DND-41 (cell line): Measurements from ENCODE around the gene POLDIP3.
"Not testable (repeated sequence)": the region's sequence is repeated elsewhere in the genome, so short reads cannot be mapped to it uniquely, and the experiment has no call there.

ENCODE experiments used
- ATAC-seq: fragments of 200-7000 bp; cut with Tn5 transposase; 3 replicates; pipeline ENCODE4 v1.9.1; 2021; ENCODE audit warnings: low read depth; ENCODE audit not compliant: insufficient read depth
- DNase-seq: peaks from one replicate; pipeline ENCODE4 v3.0.0-alpha.2; 2020
- H2AFZ ChIP-seq: 2 replicates; pipeline ENCODE4 v1.6.0; 2012; ENCODE audit warnings: low read depth, low read length
- H3K27ac ChIP-seq: 2 replicates; pipeline ENCODE4 v1.5.1; 2012; ENCODE audit warnings: low read length, inconsistent platforms
- H3K27me3 ChIP-seq: fragments of 200-600 bp; sonication (generic); 2 replicates; pipeline ENCODE4 v1.6.0; 2012; ENCODE audit warnings: low read length, mild to moderate bottlenecking, inconsistent platforms; ENCODE audit not compliant: insufficient read depth, poor library complexity
- H3K36me3 ChIP-seq: 2 replicates; pipeline ENCODE4 v1.5.1; 2012; ENCODE audit warnings: low read length, inconsistent platforms; ENCODE audit not compliant: insufficient read depth
- H3K4me1 ChIP-seq: 2 replicates; pipeline ENCODE4 v1.5.1; 2012; ENCODE audit warnings: mild to moderate bottlenecking, low read length; ENCODE audit not compliant: insufficient read depth
- H3K4me2 ChIP-seq: 2 replicates; pipeline ENCODE4 v1.6.0; 2012; ENCODE audit warnings: mild to moderate bottlenecking, moderate library complexity, low read length, inconsistent platforms; ENCODE audit not compliant: insufficient read depth
- H3K4me3 ChIP-seq, 2 experiments: fragments of 200-600 bp in 1 of 2; shearing (Covaris generic) in 1 of 2; 2 replicates each; pipeline ENCODE4 v1.5.1; 2012 to 2016; ENCODE audit warnings: inconsistent platforms in 2 of 2, low read length in 2 of 2, mild to moderate bottlenecking in 2 of 2, low read depth in 1 of 2, moderate library complexity in 1 of 2
- H3K79me2 ChIP-seq: 2 replicates; pipeline ENCODE4 v1.6.0; 2012; ENCODE audit warnings: low read length, inconsistent platforms; ENCODE audit not compliant: insufficient read depth
- H3K9ac ChIP-seq: 2 replicates; pipeline ENCODE4 v1.6.0; 2012; ENCODE audit warnings: low read depth, mild to moderate bottlenecking, inconsistent platforms, low read length, moderate library complexity
- H3K9me3 ChIP-seq: 2 replicates; pipeline ENCODE4 v1.5.1; 2012; ENCODE audit warnings: low read length, moderate library complexity, mild to moderate bottlenecking, inconsistent platforms; ENCODE audit not compliant: insufficient read depth, severe bottlenecking
- H4K20me1 ChIP-seq: 2 replicates; pipeline ENCODE4 v1.6.0; 2012; ENCODE audit warnings: low read length; ENCODE audit not compliant: insufficient read depth
- CTCF ChIP-seq: IDR thresholded peaks from 2 replicates; pipeline ENCODE4 v1.5.1; 2012; ENCODE audit warnings: borderline replicate concordance, low read length, moderate library complexity, mild to moderate bottlenecking; ENCODE audit not compliant: poor library complexity, severe bottlenecking; ENCODE audit errors: extremely low read depth
- EZH2 ChIP-seq: IDR thresholded peaks from 3 replicates; pipeline ENCODE4 v1.6.1; 2012; ENCODE audit warnings: borderline replicate concordance, low read depth, mild to moderate bottlenecking, moderate library complexity, low read length, inconsistent platforms; ENCODE audit not compliant: severe bottlenecking

Gene POLDIP3

GRCh38 chr22:42574468-42574867 is 40.2 kb downstream of the POLDIP3 start:
- peaks cover 13% of the 10 kb centered on the region for H3K79me2 ChIP-seq
- not testable (repeated sequence) for ATAC-seq, H3K27ac ChIP-seq, H3K4me2 ChIP-seq, H2AFZ ChIP-seq, H3K27me3 ChIP-seq, H3K9ac ChIP-seq, H3K4me1 ChIP-seq, DNase-seq, H3K4me3 ChIP-seq, H3K9me3 ChIP-seq
- H3K36me3 ChIP-seq = peaks cover 66% of the 10 kb centered on the region
- peaks cover 25% of the 10 kb centered on the region; the same call in 1 of the 2 replicates for H4K20me1 ChIP-seq

- not testable (repeated sequence) for H3K4me3 ChIP-seq, H3K9me3 ChIP-seq, H3K9ac ChIP-seq, H3K4me1 ChIP-seq, ATAC-seq, H3K4me2 ChIP-seq, H3K27ac ChIP-seq, DNase-seq, H2AFZ ChIP-seq, H3K27me3 ChIP-seq
- H3K79me2 ChIP-seq = peaks cover 10% of the 10 kb centered on the region
- peaks cover 25% of the 10 kb centered on the region; the same call in 1 of the 2 replicates for H4K20me1 ChIP-seq
- H3K36me3 ChIP-seq = peaks cover 66% of the 10 kb centered on the region
Observed at GRCh38 chr22:42574046-42574445, 40.6 kb downstream of the POLDIP3 start.

- not testable (repeated sequence) for H3K4me1 ChIP-seq, H3K27me3 ChIP-seq, H3K4me3 ChIP-seq, DNase-seq, H3K9me3 ChIP-seq, H3K9ac ChIP-seq, H3K79me2 ChIP-seq, ATAC-seq, H2AFZ ChIP-seq, H3K4me2 ChIP-seq, H3K27ac ChIP-seq
- H3K36me3 ChIP-seq = peaks cover 45% of the 10 kb centered on the region
- peaks cover 11% of the 10 kb centered on the region; the same call in 1 of the 2 replicates for H4K20me1 ChIP-seq
Observed at GRCh38 chr22:42571068-42571467, 43.6 kb downstream of the POLDIP3 start.

- H3K4me2 ChIP-seq, H3K27ac ChIP-seq, H3K9me3 ChIP-seq, DNase-seq, H2AFZ ChIP-seq, H3K79me2 ChIP-seq, H3K9ac ChIP-seq, H3K4me1 ChIP-seq, H3K4me3 ChIP-seq, H3K27me3 ChIP-seq: not testable (repeated sequence)
- H3K36me3 ChIP-seq = peaks cover 46% of the 10 kb centered on the region
- peak; percentile 11; the same call in 1 of the 3 replicates for ATAC-seq
- H4K20me1 ChIP-seq = peaks cover 11% of the 10 kb centered on the region; the same call in 1 of the 2 replicates
Observed at GRCh38 chr22:42570580-42570979, 44.1 kb downstream of the POLDIP3 start.

- ATAC-seq = not testable (repeated sequence)
Observed at GRCh38 chr22:42567950-42568349, 46.7 kb downstream of the POLDIP3 start.

GRCh38 chr22:42565956-42566355 is 48.7 kb downstream of the POLDIP3 start:
- no peaks in the 10 kb centered on the region for H3K9me3 ChIP-seq
- DNase-seq = no peak
- H3K4me1 ChIP-seq = no peaks in the 10 kb centered on the region
- H3K4me2 ChIP-seq = no peak overlapping the region
- no peaks in the 10 kb centered on the region for H3K79me2 ChIP-seq
- ATAC-seq = no peak
- peaks cover 13% of the 10 kb centered on the region; the same call in 1 of the 2 replicates for H4K20me1 ChIP-seq
- no peak overlapping the region for H3K27ac ChIP-seq
- TF ChIP-seq CTCF (no peak), EZH2 (no peak)
- H3K27me3 ChIP-seq = no peaks in the 10 kb centered on the region
- H3K36me3 ChIP-seq = peaks cover 18% of the 10 kb centered on the region
- no peak overlapping the region for H2AFZ ChIP-seq
- H3K4me3 ChIP-seq = no peak overlapping the region
- no peak overlapping the region for H3K9ac ChIP-seq

More at GRCh38 chr22:42567950-42568349, 46.7 kb downstream of the POLDIP3 start:
- H3K4me3 ChIP-seq, H4K20me1 ChIP-seq, H3K9ac ChIP-seq, H3K27me3 ChIP-seq, H3K79me2 ChIP-seq, H3K9me3 ChIP-seq, DNase-seq, H3K27ac ChIP-seq, H3K4me1 ChIP-seq, H2AFZ ChIP-seq, H3K4me2 ChIP-seq: not testable (repeated sequence)
- H3K36me3 ChIP-seq = peaks cover 29% of the 10 kb centered on the region
